IPS DF 6.9 (cell line): ENCODE data around the gene C19orf44.

Experiments
- DNase-seq: peaks from one replicate; pipeline ENCODE4 v3.0.0-alpha.2; 2013; ENCODE audit warnings: low read depth, low spot score
- H3K27ac ChIP-seq: one replicate; pipeline ENCODE4 v1.5.1; 2013; ENCODE audit warnings: low read length, control low read depth
- H3K27me3 ChIP-seq: 2 replicates; pipeline ENCODE4 v1.6.1; 2013; ENCODE audit warnings: mild to moderate bottlenecking, low read length; ENCODE audit not compliant: control insufficient read depth, insufficient read depth
- H3K36me3 ChIP-seq: 2 replicates; pipeline ENCODE4 v1.6.1; 2013; ENCODE audit warnings: low read length; ENCODE audit not compliant: control insufficient read depth, insufficient read depth
- H3K4me1 ChIP-seq: 2 replicates; pipeline ENCODE4 v1.6.1; 2013; ENCODE audit warnings: low read length; ENCODE audit not compliant: control insufficient read depth, insufficient read depth
- H3K4me3 ChIP-seq: 2 replicates; pipeline ENCODE4 v1.5.1; 2013; ENCODE audit warnings: mild to moderate bottlenecking, low read length
- H3K9me3 ChIP-seq: 2 replicates; pipeline ENCODE4 v1.6.1; 2013; ENCODE audit warnings: low read length, inconsistent platforms; ENCODE audit not compliant: control insufficient read depth, insufficient read depth
- WGBS: extraction: QIAGEN DNeasy Blood & Tissue Kit; methylation state at CpG from one replicate; pipeline ENCODE4 v1.1.7; 2013; ENCODE audit warnings: mixed read lengths, missing lambda C conversion rate; ENCODE audit not compliant: insufficient read length, insufficient coverage; 5-methylcytosine and 5-hydroxymethylcytosine counted together

C19orf44 gene

GRCh38 chr19:16525751-16526481 lies 29.7 kb downstream of the C19orf44 start:
- H3K9me3 ChIP-seq: no peaks in the 10 kb centered on the region
- no peak for DNase-seq
- no peak overlapping the region for H3K4me3 ChIP-seq
- H3K36me3 ChIP-seq: peaks cover 74% of the 10 kb centered on the region
- no peak overlapping the region for H3K27ac ChIP-seq
- no peaks in the 10 kb centered on the region for H3K27me3 ChIP-seq
- WGBS: no CpG with 5 or more reads among the region's 29 CpGs
- no peaks in the 10 kb centered on the region for H3K4me1 ChIP-seq

GRCh38 chr19:16527334-16527935 lies 31.2 kb downstream of the C19orf44 start:
- DNase-seq: no peak
- WGBS: no CpG with 5 or more reads among the region's 14 CpGs
- no peak overlapping the region for H3K27ac ChIP-seq
- H3K36me3 ChIP-seq: peaks cover 79% of the 10 kb centered on the region
- no peaks in the 10 kb centered on the region for H3K27me3 ChIP-seq
- no peaks in the 10 kb centered on the region for H3K9me3 ChIP-seq
- no peak overlapping the region for H3K4me3 ChIP-seq
- no peaks in the 10 kb centered on the region for H3K4me1 ChIP-seq

- no peak for DNase-seq
- no peaks in the 10 kb centered on the region for H3K9me3 ChIP-seq
- H3K4me3 ChIP-seq: no peak overlapping the region
- no peak overlapping the region for H3K27ac ChIP-seq
- H3K27me3 ChIP-seq: no peaks in the 10 kb centered on the region
- H3K4me1 ChIP-seq: no peaks in the 10 kb centered on the region
- H3K36me3 ChIP-seq: peaks cover 79% of the 10 kb centered on the region
- WGBS: no CpG with 5 or more reads among the region's 12 CpGs
Measured at GRCh38 chr19:16527971-16528521, 31.9 kb downstream of the C19orf44 start.

DNA sequence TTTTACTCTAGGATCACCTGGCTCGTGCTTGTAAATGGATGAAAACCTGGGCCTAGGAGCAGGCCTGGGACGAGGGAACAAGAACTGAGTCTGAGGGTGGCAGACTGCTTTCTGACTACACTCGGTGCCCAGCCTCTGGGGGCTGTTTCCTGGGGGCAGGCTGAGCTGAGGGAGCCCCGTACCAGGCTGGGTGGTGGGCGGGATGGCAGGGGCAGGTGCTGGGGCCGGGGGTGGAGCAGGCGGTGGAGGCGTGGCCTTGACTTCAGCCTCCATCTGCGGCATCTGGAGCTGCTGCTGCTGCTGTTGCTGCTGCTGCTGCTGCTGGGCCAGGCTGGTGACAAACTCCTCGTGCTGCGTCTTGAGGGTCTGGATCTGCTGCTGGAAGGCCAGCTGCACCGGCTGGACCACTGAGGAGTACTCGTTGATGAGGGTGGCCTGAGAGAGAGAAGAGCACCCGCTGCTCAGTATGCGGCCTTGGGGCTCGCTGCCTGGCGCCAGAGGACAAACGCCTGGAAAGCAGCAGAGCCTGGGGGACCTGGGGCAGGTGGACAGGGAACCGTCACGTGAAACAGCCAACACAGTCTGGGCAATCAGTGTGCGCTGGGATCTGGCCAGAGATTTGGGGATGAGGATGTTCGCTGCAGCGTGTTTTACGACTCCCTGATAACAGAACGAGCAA lies 33.4 kb downstream of the C19orf44 start:
- Histone ChIP-seq H3K4me1 (no peaks in the 10 kb centered on the region), H3K9me3 (no peaks in the 10 kb centered on the region), H3K27ac (no peak overlapping the region), H3K27me3 (no peaks in the 10 kb centered on the region), H3K36me3 (peaks cover 74% of the 10 kb centered on the region), H3K4me3 (no peak overlapping the region)
- no peak for DNase-seq
- no CpG with 5 or more reads among the region's 25 CpGs for WGBS

GRCh38 chr19:16530540-16531379 lies 34.6 kb downstream of the C19orf44 start:
- no peak for DNase-seq
- Histone ChIP-seq H3K27me3 (no peaks in the 10 kb centered on the region), H3K9me3 (no peaks in the 10 kb centered on the region), H3K4me3 (no peak overlapping the region), H3K27ac (no peak overlapping the region), H3K36me3 (peaks cover 71% of the 10 kb centered on the region), H3K4me1 (no peaks in the 10 kb centered on the region)
- WGBS: no CpG with 5 or more reads among the region's 43 CpGs

DNA sequence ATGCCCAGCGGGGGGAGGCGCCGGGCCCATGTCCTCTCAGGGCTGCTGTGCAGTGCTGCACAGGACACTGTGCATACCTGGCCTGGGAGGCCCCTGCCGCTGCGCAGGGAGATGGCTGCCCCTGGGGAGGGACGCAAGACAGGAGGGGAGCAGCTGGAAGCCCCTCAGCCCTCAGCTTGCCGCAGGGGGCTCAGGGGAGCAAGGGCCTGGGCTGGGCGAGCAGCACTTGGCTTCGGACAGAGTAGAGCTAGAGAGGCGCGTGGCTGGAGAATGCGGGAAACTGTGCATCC lies 35.1 kb downstream of the C19orf44 start:
- Histone ChIP-seq H3K36me3 (peaks cover 69% of the 10 kb centered on the region), H3K27ac (no peak overlapping the region)

DNA sequence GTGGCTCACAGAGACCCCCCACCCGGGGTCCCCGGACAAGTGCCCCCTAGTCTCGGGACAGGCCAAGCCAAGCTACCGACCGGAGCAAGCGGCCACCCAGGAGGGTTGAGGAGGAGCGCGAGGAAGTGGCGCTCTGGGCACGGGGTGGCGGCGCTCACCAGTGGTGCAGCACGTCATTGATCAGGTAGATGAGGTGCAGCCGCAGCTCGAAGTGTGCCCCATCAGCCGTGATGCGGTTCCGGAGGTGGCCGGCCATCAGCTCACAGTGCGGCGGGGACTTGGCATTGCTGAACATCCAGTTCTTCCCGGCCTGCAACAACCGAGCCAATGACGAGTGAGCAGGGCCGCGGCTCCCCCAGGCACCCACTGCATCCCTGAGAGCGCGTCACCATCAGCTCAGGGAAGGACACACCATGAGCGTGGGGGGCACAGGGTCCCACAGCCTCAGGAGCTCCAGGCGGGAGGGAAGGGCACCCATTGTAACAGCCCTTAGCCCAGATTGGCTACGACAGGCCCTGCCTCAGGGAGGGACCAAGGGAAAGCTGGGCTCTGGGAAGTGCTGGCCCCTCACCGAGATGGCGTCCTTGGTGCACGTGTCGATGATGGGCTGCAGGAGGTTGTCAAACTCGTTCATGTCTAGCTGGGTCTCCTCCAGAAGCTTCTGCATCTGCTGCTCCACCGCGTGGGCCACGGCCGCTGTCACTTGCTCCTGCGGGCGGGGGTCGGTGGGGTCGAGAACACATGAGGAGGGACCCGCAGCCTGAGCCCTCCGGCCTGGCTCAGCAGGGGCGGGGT lies 36.4 kb downstream of the C19orf44 start:
- H3K36me3 ChIP-seq: peaks cover 61% of the 10 kb centered on the region
- H3K4me3 ChIP-seq: no peak overlapping the region
- no peaks in the 10 kb centered on the region for H3K27me3 ChIP-seq
- DNase-seq: no peak
- H3K27ac ChIP-seq: no peak overlapping the region
- no peaks in the 10 kb centered on the region for H3K9me3 ChIP-seq
- H3K4me1 ChIP-seq: no peaks in the 10 kb centered on the region
- WGBS: no CpG with 5 or more reads among the region's 47 CpGs

More for the DNA sequence above, 35.1 kb downstream of the C19orf44 start:
- no peak for DNase-seq
- no peak overlapping the region for H3K4me3 ChIP-seq
- H3K4me1 ChIP-seq: no peaks in the 10 kb centered on the region
- H3K9me3 ChIP-seq: no peaks in the 10 kb centered on the region
- no CpG with 5 or more reads among the region's 12 CpGs for WGBS
- H3K27me3 ChIP-seq: no peaks in the 10 kb centered on the region

GRCh38 chr19:16535381-16535780 lies 39.2 kb downstream of the C19orf44 start:
- no peak overlapping the region for H3K27ac ChIP-seq
- no peak overlapping the region for H3K4me3 ChIP-seq
- no CpG with 5 or more reads among the region's 18 CpGs for WGBS
- H3K36me3 ChIP-seq: peaks cover 47% of the 10 kb centered on the region
- H3K4me1 ChIP-seq: no peaks in the 10 kb centered on the region
- H3K9me3 ChIP-seq: no peaks in the 10 kb centered on the region
- DNase-seq: no peak
- no peaks in the 10 kb centered on the region for H3K27me3 ChIP-seq

DNA sequence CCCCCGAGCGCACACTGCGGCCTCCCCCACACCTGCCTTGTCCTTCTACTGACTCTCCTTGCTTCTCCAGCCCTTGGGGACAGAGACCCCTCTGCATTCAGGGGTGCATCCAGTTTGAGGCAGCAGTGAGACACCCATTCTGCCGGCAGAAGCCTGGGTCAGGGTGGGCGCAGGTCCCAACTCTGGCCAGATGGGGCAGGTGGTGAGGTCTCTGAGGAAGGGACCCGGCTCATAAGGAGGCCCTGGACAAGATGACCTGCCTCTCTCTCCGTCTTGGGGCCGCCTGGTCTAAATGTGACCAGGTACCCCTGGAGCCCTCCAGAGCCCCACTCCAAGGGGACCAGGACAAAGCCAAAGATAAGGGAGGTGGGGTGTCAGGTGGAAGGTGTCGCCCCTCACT lies 39.9 kb downstream of the C19orf44 start:
- Histone ChIP-seq H3K36me3 (peaks cover 40% of the 10 kb centered on the region), H3K27me3 (no peaks in the 10 kb centered on the region), H3K4me3 (no peak overlapping the region), H3K9me3 (no peaks in the 10 kb centered on the region), H3K4me1 (no peaks in the 10 kb centered on the region), H3K27ac (no peak overlapping the region)
- DNase-seq: no peak
- no CpG with 5 or more reads among the region's 9 CpGs for WGBS
